Central memory CD8-positive, alpha-beta T cell (primary cell): ENCODE data around the gene ISL2.
A peak's percentile ranks its signal among the peaks of the same experiment; 100 is the strongest.

Experiments used
- ATAC-seq: fragments of 150-1000 bp; cut with Tn5 transposase; replicated peaks from 2 replicates; pipeline ENCODE4 v1.10.0; 2022; ENCODE audit warnings: mild to moderate bottlenecking, moderate FRiP score, moderate number of reproducible peaks; ENCODE audit not compliant: poor library complexity, severe bottlenecking; ENCODE audit errors: extremely low read depth
- DNase-seq, 2 donors: peaks; one replicate each; pipeline ENCODE4 v3.0.0; 2021; ENCODE audit warnings: low spot score in 2 of 2
- H3K27ac Mint-ChIP-seq: one replicate; pipeline ENCODE4 v1.8.0; 2022; ENCODE audit warnings: low read depth, mild to moderate bottlenecking, moderate library complexity, mixed read lengths
- H3K27me3 Mint-ChIP-seq: one replicate; pipeline ENCODE4 v1.8.0; 2022; ENCODE audit warnings: mixed read lengths
- H3K36me3 Mint-ChIP-seq: one replicate; pipeline ENCODE4 v1.8.0; 2022; ENCODE audit warnings: mild to moderate bottlenecking, moderate library complexity, mixed read lengths; ENCODE audit not compliant: insufficient read depth
- H3K4me1 Mint-ChIP-seq: one replicate; pipeline ENCODE4 v1.8.0; 2022; ENCODE audit warnings: mixed read lengths
- H3K4me3 Mint-ChIP-seq: one replicate; pipeline ENCODE4 v1.8.0; 2022; ENCODE audit warnings: mild to moderate bottlenecking, moderate library complexity, mixed read lengths
- H3K9me3 Mint-ChIP-seq: one replicate; pipeline ENCODE4 v1.8.0; 2022; ENCODE audit warnings: mixed read lengths

ISL2 gene

GRCh38 chr15:76332796-76333195, 3.8 kb upstream of the ISL2 start:
- H3K4me3 Mint-ChIP-seq, result no peak overlapping the region
- no peaks in the 10 kb centered on the region for H3K9me3 Mint-ChIP-seq
- peaks cover 76% of the 10 kb centered on the region for H3K27me3 Mint-ChIP-seq
- H3K4me1 Mint-ChIP-seq, result peaks cover 21% of the 10 kb centered on the region
- ATAC-seq (no peak), DNase-seq (no peak)
- no peak overlapping the region for H3K27ac Mint-ChIP-seq
- H3K36me3 Mint-ChIP-seq, result peaks cover 15% of the 10 kb centered on the region

DNA sequence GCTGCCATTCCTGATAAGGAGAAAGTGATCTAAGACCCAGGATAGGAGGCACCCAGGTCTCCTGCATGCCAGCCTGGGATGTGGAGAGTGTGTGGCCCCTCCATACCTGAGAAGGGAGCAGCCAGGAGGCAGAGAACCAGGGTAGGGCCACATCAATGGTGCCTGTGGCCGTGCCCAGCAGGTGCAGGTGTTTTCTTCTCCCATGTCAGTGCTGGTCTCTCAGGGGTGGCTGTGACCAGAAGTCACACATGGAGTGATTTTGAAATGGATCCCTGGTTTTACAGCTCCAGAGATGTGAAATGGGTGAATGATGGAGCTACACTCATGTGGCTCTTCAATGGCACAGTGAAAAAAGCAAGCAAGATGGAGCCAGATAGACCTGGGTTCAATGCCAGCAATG, 3.3 kb upstream of the ISL2 start:
- peaks cover 16% of the 10 kb centered on the region for H3K36me3 Mint-ChIP-seq
- no peak for DNase-seq
- H3K4me3 Mint-ChIP-seq, result no peak overlapping the region
- H3K27me3 Mint-ChIP-seq, result peaks cover 74% of the 10 kb centered on the region
- H3K9me3 Mint-ChIP-seq, result no peaks in the 10 kb centered on the region
- peaks cover 22% of the 10 kb centered on the region for H3K4me1 Mint-ChIP-seq
- H3K27ac Mint-ChIP-seq, result no peak overlapping the region
- no peak for ATAC-seq

GRCh38 chr15:76333720-76334437, 2.7 kb upstream of the ISL2 start:
- H3K27me3 Mint-ChIP-seq, result peaks cover 74% of the 10 kb centered on the region
- H3K27ac Mint-ChIP-seq, result no peak overlapping the region
- H3K36me3 Mint-ChIP-seq, result peaks cover 16% of the 10 kb centered on the region
- DNase-seq (no peak), ATAC-seq (no peak)
- peaks cover 28% of the 10 kb centered on the region for H3K4me1 Mint-ChIP-seq
- H3K4me3 Mint-ChIP-seq, result no peak overlapping the region
- no peaks in the 10 kb centered on the region for H3K9me3 Mint-ChIP-seq

GRCh38 chr15:76334438-76335306, 1.9 kb upstream of the ISL2 start:
- Mint-ChIP-seq H3K27me3 (peaks cover 74% of the 10 kb centered on the region), H3K4me3 (peak overlapping the region; percentile 76)

GRCh38 chr15:76335307-76336253, 993 bp upstream of the ISL2 start:
- H3K4me1 Mint-ChIP-seq, result peaks cover 44% of the 10 kb centered on the region
- ATAC-seq, result no peak
- peak overlapping the region; percentile 76 for H3K4me3 Mint-ChIP-seq

More at GRCh38 chr15:76334438-76335306, 1.9 kb upstream of the ISL2 start:
- Mint-ChIP-seq H3K9me3 (no peaks in the 10 kb centered on the region), H3K36me3 (peaks cover 16% of the 10 kb centered on the region), H3K4me1 (peaks cover 36% of the 10 kb centered on the region), H3K27ac (no peak overlapping the region)
- DNase-seq (no peak), ATAC-seq (no peak)

DNA sequence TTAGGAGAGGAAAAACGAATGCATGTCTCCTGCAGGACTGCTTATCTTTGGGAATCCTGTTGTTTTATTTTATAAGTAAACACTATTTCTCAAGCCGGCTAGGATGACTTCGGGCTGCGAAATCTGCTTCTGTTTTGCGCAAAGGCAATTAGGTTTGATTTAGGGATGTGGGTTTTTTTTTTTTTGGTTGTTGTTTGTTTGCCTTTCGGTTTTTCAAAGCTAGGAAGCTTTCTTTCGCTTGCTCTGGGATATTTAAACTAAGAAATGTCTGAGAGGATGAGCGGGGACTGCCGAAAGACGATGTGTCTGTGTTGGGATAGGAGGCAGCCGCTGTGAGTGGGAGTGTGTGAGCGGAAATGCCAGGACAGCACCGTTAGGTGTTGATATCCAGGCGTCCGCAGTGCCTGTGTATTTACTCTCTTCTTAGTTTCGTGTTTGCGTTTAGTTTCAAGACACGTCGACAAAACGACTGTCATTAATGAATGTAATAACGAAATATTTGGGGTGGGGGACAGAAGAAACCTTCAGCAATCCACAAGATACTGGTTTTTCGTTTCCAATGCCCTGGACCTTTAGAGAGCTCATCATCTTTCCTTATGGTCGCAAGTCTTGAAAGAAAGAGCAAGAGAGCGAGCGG, 604 bp downstream of the ISL2 start:
- H3K4me3 Mint-ChIP-seq, result peak overlapping the region; percentile 76
- H3K4me1 Mint-ChIP-seq, result peaks cover 52% of the 10 kb centered on the region
- H3K36me3 Mint-ChIP-seq, result peaks cover 21% of the 10 kb centered on the region
- H3K27me3 Mint-ChIP-seq, result peaks cover 84% of the 10 kb centered on the region
- no peak for ATAC-seq
- no peak for DNase-seq
- H3K27ac Mint-ChIP-seq, result peak overlapping the region; percentile 76
- no peaks in the 10 kb centered on the region for H3K9me3 Mint-ChIP-seq

More at GRCh38 chr15:76335307-76336253, 993 bp upstream of the ISL2 start:
- Mint-ChIP-seq H3K36me3 (peaks cover 18% of the 10 kb centered on the region), H3K27me3 (peaks cover 74% of the 10 kb centered on the region), H3K9me3 (no peaks in the 10 kb centered on the region), H3K27ac (no peak overlapping the region)
- no peak for DNase-seq

- ATAC-seq (no peak), DNase-seq (no peak)
- Mint-ChIP-seq H3K9me3 (no peaks in the 10 kb centered on the region), H3K27me3 (peaks cover 87% of the 10 kb centered on the region), H3K36me3 (peaks cover 21% of the 10 kb centered on the region), H3K4me3 (peak overlapping the region; percentile 82), H3K27ac (no peak overlapping the region), H3K4me1 (peaks cover 53% of the 10 kb centered on the region)
Observed at GRCh38 chr15:76337696-76338485, 1.3 kb downstream of the ISL2 start.

GRCh38 chr15:76338486-76339304, 2.1 kb downstream of the ISL2 start:
- peaks cover 58% of the 10 kb centered on the region for H3K4me1 Mint-ChIP-seq
- no peak for ATAC-seq

DNA sequence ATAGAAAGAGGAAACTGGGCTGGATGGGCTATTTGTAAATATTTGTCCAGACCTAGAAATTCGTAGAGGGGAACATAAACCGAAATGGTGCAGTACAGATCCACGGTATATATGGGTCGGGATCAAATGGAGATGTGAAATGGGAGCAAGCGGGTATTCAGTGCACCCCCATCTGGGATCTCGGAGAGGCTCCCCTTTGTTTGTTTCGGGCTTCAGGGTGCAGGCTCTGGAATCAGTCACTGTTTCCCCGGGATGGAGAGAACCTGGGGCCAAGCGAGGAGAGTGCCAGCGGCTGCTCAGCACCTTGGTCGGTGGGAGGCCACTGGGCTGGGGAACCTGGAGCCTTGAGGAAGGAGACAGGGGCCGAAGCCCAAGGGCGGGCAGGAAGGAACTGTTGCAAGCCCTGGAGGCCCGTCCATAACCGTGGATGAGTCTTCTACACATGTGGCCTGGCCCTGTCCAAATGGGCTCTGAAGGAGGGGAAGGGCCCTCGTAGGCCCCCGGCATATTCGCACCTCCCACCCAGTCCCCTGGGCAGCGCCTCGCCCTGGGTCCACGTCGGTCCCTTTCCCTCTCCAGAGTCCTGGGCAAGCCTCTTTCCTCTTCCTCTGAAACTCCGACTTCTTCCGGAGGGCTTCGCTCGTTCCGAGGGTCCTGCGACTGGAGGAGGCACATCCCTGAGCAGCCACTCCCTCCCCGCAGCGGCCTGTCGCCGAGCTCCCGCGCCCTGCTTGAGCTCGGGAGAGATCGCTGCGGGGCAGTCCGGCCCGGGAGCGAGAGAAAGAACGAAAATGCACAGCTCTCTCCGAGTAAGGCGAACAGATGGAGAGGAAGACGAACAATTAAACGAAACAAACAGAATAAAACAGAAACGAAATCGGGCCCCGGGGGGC, 3.0 kb downstream of the ISL2 start:
- DNase-seq (no peak), ATAC-seq (no peak)
- Mint-ChIP-seq H3K4me3 (peak overlapping the region; percentile 82), H3K4me1 (peaks cover 58% of the 10 kb centered on the region), H3K27me3 (peaks cover 94% of the 10 kb centered on the region), H3K27ac (no peak overlapping the region), H3K36me3 (peaks cover 23% of the 10 kb centered on the region), H3K9me3 (no peaks in the 10 kb centered on the region)

More at GRCh38 chr15:76338486-76339304, 2.1 kb downstream of the ISL2 start:
- Mint-ChIP-seq H3K27me3 (peaks cover 94% of the 10 kb centered on the region), H3K27ac (no peak overlapping the region), H3K36me3 (peaks cover 23% of the 10 kb centered on the region), H3K4me3 (peak overlapping the region; percentile 82), H3K9me3 (no peaks in the 10 kb centered on the region)
- DNase-seq, result no peak

DNA sequence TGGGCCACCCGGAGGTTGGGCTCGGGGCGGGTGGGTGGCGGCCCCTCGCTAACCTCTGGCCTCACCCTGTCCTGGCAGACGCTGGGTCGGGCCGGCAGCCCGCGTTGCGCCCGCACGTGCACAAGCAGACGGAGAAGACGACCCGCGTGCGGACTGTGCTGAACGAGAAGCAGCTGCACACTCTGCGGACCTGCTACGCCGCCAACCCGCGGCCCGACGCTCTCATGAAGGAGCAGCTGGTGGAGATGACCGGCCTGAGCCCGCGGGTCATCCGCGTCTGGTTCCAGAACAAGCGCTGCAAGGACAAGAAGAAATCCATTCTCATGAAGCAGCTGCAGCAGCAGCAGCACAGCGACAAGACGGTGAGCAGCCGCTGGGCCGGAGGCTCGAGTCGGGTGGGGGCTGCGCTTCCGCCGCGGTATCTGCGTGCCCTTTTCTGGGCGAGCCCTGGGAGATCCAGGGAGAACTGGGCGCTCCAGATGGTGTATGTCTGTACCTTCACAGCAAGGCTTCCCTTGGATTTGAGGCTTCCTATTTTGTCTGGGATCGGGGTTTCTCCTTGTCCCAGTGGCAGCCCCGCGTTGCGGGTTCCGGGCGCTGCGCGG, 3.7 kb downstream of the ISL2 start:
- peaks cover 23% of the 10 kb centered on the region for H3K36me3 Mint-ChIP-seq
- DNase-seq (no peak), ATAC-seq (peak; percentile 20)
- peaks cover 94% of the 10 kb centered on the region for H3K27me3 Mint-ChIP-seq
- H3K9me3 Mint-ChIP-seq, result no peaks in the 10 kb centered on the region
- peak overlapping the region; percentile 82 for H3K4me3 Mint-ChIP-seq
- H3K4me1 Mint-ChIP-seq, result peaks cover 62% of the 10 kb centered on the region
- H3K27ac Mint-ChIP-seq, result no peak overlapping the region
